Pancreas (tissue), 10 donors: ENCODE results near the gene ZNF385A. TPM values are rescaled to one million over a fixed set of nuclear protein-coding genes. Genes with fewer than 3 reads are reported as not detected.

Experiments
- ATAC-seq, 4 donors: fragments of 200-7000 bp; cut with Tn5 transposase; one replicate each; pipeline versions ENCODE4 v1.8.0 to v1.9.1; 2020; ENCODE audit warnings: mild to moderate bottlenecking in 4 of 4, moderate library complexity in 4 of 4
- DNase-seq, 6 donors: peaks; one replicate each; pipeline ENCODE4 v3.0.0-alpha.2; 2020
- FAIRE-seq: peaks from 2 replicates; lab custom pipeline; 2012; peaks lifted over from hg19 to GRCh38; lab: Jason Lieb, UNC
- H3K27ac ChIP-seq, 4 donors: fragments of 200-600 bp; sonication (generic); 1 replicate in 3 of 4; 2 replicates in 1 of 4; pipeline versions ENCODE4 v1.5.0 to v1.8.0; 2020
- H3K27me3 ChIP-seq, 4 donors: fragments of 200-600 bp; one replicate each; pipeline ENCODE4 v1.8.0; 2021
- H3K36me3 ChIP-seq, 3 donors: fragments of 200-600 bp; sonication (generic) in 1 of 3; one replicate each; pipeline versions ENCODE4 v1.5.0 to v1.8.0; 2020 to 2021
- H3K4me1 ChIP-seq, 3 donors: fragments of 200-600 bp; one replicate each; pipeline ENCODE4 v1.8.0; 2021
- H3K4me3 ChIP-seq, 4 donors: fragments of 200-600 bp; sonication (generic) in 2 of 4; one replicate each; pipeline versions ENCODE4 v1.5.0 to v1.8.0; 2020 to 2021
- H3K9me3 ChIP-seq, 4 donors: fragments of 200-600 bp; one replicate each; pipeline ENCODE4 v1.8.0; 2021
- CTCF ChIP-seq, 4 donors: fragments of 200-600 bp; sonication (generic) in 3 of 4; IDR thresholded peaks; one replicate each; pipeline versions ENCODE4 v1.5.0 to v1.8.0; 2021; ENCODE audit warnings: antibody characterized with exemption in 4 of 4
- WGBS, 2 donors: extraction: QIAGEN DNeasy Blood & Tissue Kit; methylation state at CpG; one replicate each; pipeline ENCODE4 v1.1.7; 2013; 5-methylcytosine and 5-hydroxymethylcytosine counted together
- intact Hi-C, 3 donors: fragments of 100-400 bp; cut with DNase I; formaldehyde crosslinking; loops; one replicate each; pipeline versions ENCODE4 v1.11.1 to v1.14.2; 2022
- polyA plus RNA-seq, 2 donors: library from polyadenylated mRNA; stranded (reverse); fragments of 200-250 nt; gene quantifications; one replicate each; pipeline ENCODE4 v1.2.3, GENCODE V29; 2013
- total RNA-seq, 6 donors: library from RNA; stranded (reverse); fragmentation: NEBNext Ultra II Directional in 4 of 6; extraction: Animal tissue kit (Norgen Biotek cat#: 25700) in 4 of 6; gene quantifications; one replicate each; pipeline versions ENCODE4 v1.2.1 to v1.2.4, GENCODE V29; 2021 to 2023
- donor health status: healthy with polysubstance abuse.
- donor health status: DM: no; HTN: no; CAD: no; lungs with moderate emphysema.
- donor health status: DM: no; HTN: no; CAD: no.
- donor health status: control.
- donor health status: control.
- donor health status: Bipolar disorder and iron deficiency.
- donor health status: DM: yes; HTN: yes; CAD: no.
- donor health status: DM: no; HTN: no; CAD: no.
- donor health status: DM: no; HTN: no; CAD: no.
- donor health status: DM: yes; HTN: yes; CAD: no.

The ZNF385A gene
- total and polyA plus RNA-seq, 8 donors = 0.59 to 8.2 (median 2.9) TPM

DNA sequence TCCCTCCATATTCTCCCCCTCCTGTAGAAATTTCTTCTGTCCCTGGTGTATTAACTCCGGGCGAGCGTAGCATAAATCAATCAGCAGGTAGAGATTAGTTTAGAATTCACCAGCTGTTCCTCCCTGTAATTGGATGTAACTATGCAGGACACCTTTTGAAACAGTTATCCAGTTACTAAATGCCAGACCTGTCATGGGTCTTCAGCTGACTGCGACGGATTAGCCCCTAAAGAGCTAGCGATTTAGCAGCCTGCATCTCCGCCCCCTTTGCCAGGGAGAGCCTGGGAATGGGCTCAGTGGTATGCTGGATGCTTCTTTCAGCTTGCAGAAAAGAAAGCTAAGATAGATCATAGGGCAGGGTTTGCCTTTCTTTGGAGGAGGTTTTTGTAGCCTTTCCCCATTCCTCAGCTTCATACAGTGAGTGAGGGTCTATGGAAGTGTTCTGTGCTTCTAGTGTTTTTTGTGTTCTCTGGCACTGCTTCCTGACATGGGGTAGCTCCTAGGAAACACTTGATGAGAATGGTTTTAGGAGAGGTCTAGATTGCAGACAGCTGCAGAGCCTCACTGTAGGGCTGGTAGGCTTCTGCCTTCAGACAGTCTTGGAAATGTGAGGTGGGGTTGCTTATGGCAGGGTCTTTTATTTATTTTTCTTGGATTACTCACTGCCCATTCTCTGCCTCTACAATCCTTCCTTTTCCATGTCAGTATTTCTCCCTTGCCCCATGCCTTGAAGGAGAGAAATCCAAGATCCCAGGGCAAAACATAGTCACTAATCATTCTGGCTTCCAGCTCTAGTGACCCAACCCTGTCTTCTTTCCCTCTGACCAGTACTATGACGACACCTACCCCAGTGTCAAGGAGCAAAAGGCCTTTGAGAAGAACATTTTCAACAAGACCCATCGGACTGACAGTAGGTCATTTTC, 42.9 kb downstream of the ZNF385A start:
- H3K27ac ChIP-seq = no peak overlapping the region
- H3K4me3 ChIP-seq = no peak overlapping the region
- WGBS, 2 donors = 61 to 67% methylated on average over 9 of the region's 9 CpGs
- H3K27me3 ChIP-seq = no peaks in the 10 kb centered on the region
- no peaks in the 10 kb centered on the region for H3K9me3 ChIP-seq
- no peak for TF ChIP-seq CTCF (IDR thresholded peaks at IDR 0.05)
- peaks cover 3 to 56% (median 32%) of the 10 kb centered on the region in 3 donors for H3K36me3 ChIP-seq
- H3K4me1 ChIP-seq = peaks cover 11 to 21% (median 15%) of the 10 kb centered on the region in 3 donors
- DNase-seq (no peak), ATAC-seq (no peak), FAIRE-seq (no peak)
- intact Hi-C loops = no loop called here

DNA sequence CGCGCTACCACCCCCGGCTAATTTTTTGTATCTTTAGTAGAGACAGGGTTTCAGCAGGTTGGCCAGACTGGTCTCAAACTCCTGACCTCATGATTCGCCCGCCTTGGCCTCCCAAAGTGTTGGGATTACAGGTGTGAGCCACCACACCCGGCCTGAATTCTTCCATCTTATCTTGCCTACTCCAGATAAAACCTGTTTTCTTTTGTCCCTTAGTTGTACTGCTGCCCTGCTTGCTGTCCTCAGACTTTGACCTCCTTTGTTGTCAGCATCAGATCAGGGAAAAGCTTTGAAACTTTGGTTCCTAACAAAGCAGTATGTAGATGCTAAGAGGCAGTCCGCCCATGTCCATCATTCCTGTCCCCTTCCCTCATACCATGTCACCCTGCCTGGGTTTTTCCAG, 43.7 kb downstream of the ZNF385A start:
- no peak overlapping the region for H3K4me3 ChIP-seq
- no peaks in the 10 kb centered on the region for H3K27me3 ChIP-seq
- peaks cover 3 to 53% (median 32%) of the 10 kb centered on the region in 3 donors for H3K36me3 ChIP-seq
- no peak for TF ChIP-seq CTCF (IDR thresholded peaks at IDR 0.05)
- WGBS, 2 donors = 72 to 77% methylated on average over 7 of the region's 7 CpGs
- ATAC-seq (no peak), DNase-seq (no peak), FAIRE-seq (no peak)
- peaks cover 11 to 26% (median 17%) of the 10 kb centered on the region in 3 donors for H3K4me1 ChIP-seq
- intact Hi-C loops = no loop called here
- H3K27ac ChIP-seq = no peak overlapping the region
- no peaks in the 10 kb centered on the region for H3K9me3 ChIP-seq

GRCh38 chr12:54338698-54339296, 45.7 kb downstream of the ZNF385A start:
- intact Hi-C loops = no loop called here
- 68 to 71% methylated on average over 4 of the region's 4 CpGs for WGBS, 2 donors
- ATAC-seq (no peak), FAIRE-seq (no peak), DNase-seq (no peak)
- H3K36me3 ChIP-seq = peaks cover 0 to 33% (median 18%) of the 10 kb centered on the region in 3 donors
- H3K9me3 ChIP-seq = no peaks in the 10 kb centered on the region
- TF ChIP-seq CTCF (IDR thresholded peaks at IDR 0.05) = no peak
- H3K4me1 ChIP-seq = peaks cover 11 to 30% (median 17%) of the 10 kb centered on the region in 3 donors
- no peak overlapping the region for H3K4me3 ChIP-seq
- H3K27me3 ChIP-seq = no peaks in the 10 kb centered on the region
- H3K27ac ChIP-seq = no peak overlapping the region

GRCh38 chr12:54337854-54338650, 46.5 kb downstream of the ZNF385A start:
- H3K4me1 ChIP-seq = peaks cover 11 to 30% (median 17%) of the 10 kb centered on the region in 3 donors

More at GRCh38 chr12:54337854-54338650, 46.5 kb downstream of the ZNF385A start:
- Histone ChIP-seq H3K36me3 (peaks cover 0 to 25% (median 12%) of the 10 kb centered on the region in 3 donors), H3K9me3 (no peaks in the 10 kb centered on the region), H3K27me3 (no peaks in the 10 kb centered on the region), H3K4me3 (no peak overlapping the region), H3K27ac (peak overlapping the region in 2 of 4 donors; percentile 51 to 53)
- WGBS, 2 donors = 37 to 46% methylated on average over 3 of the region's 3 CpGs
- FAIRE-seq = no peak
- intact Hi-C loops = no loop called here
- peak in 1 of 6 donors; percentile 52 for DNase-seq
- ATAC-seq = peak; percentile 36 to 67 (median 57)
- no peak for TF ChIP-seq CTCF (IDR thresholded peaks at IDR 0.05)
